ENCODE data around the gene GNAQ. TPM values are rescaled to one million over a fixed set of nuclear protein-coding genes. Genes with fewer than 3 reads are reported as not detected.

Gene GNAQ
- total and polyA plus RNA-seq, 2 donors (not counting 1 experiment from before 2014, with no cell fraction given), result 0.60 to 1.4 TPM

GRCh38 chr9:77803423-77803822 lies 228.2 kb downstream of the GNAQ start:
- no peaks in the 10 kb centered on the region for H3K9me3 ChIP-seq (ENCODE audit: control extremely low read depth in 1 of 3, control insufficient read depth in 2 of 3, insufficient read depth in 1 of 3, low read length in 2 of 3)
- H4K20me1 ChIP-seq (ENCODE audit: control insufficient read depth, insufficient read depth, low read length, poor library complexity, severe bottlenecking), result no peaks in the 10 kb centered on the region
- 100% methylated on average over 1 of the region's 1 CpG for WGBS (ENCODE audit: insufficient coverage)
- Mint-ChIP-seq H3K27me3 (no peaks in the 10 kb centered on the region), H3K9me3 (ENCODE audit: insufficient read depth) (peaks cover 3% of the 10 kb centered on the region), H3K4me1 (no peaks in the 10 kb centered on the region), H3K4me3 (no peak overlapping the region), H3K27ac (no peak overlapping the region)
- no peak overlapping the region for H3K4me2 ChIP-seq (replicated peaks; ENCODE audit: low read depth, low read length, poor library complexity, severe bottlenecking)
- no peak overlapping the region for H3K4me3 ChIP-seq (ENCODE audit: control extremely low read depth in 1 of 5, extremely low read depth in 1 of 5, insufficient read depth in 1 of 5, low read depth in 2 of 5, low read length in 4 of 5)
- no peak for DNase-seq
- no peak overlapping the region for H3K27ac ChIP-seq (ENCODE audit: low read length in 2 of 2)
- POLR2A ChIA-PET, result no interaction called here
- no peaks in the 10 kb centered on the region for H3K4me1 ChIP-seq (ENCODE audit: control insufficient read depth in 2 of 2, insufficient read depth in 2 of 2, low read length in 2 of 2)
- H3K79me2 ChIP-seq (ENCODE audit: control insufficient read depth, insufficient read depth, low read length), result no peaks in the 10 kb centered on the region
- H2AFZ ChIP-seq (ENCODE audit: insufficient read depth, low read depth, low read length, poor library complexity, severe bottlenecking), result no peak overlapping the region
- no peak for ATAC-seq (ENCODE audit: low read depth)
- intact Hi-C loops (cut with micrococcal nuclease), result no loop called here
- CTCF ChIA-PET, result no interaction called here
- no peaks in the 10 kb centered on the region for H3K36me3 ChIP-seq (replicated peaks in 1 of 2; ENCODE audit: control extremely low read depth in 1 of 2, control insufficient read depth in 1 of 2, extremely low read depth in 1 of 2, insufficient read depth in 2 of 2, low read length in 1 of 2)
- no peak for TF ChIP-seq EZH2 (IDR thresholded peaks at IDR 0.05; ENCODE audit: borderline replicate concordance, insufficient read depth, low read depth, low read length, poor library complexity, severe bottlenecking)
- TF ChIP-seq CTCF (IDR thresholded peaks at IDR 0.05), result no peak
- no peaks in the 10 kb centered on the region for H3K27me3 ChIP-seq (replicated peaks in 1 of 4; ENCODE audit: control extremely low read depth in 1 of 4, control insufficient read depth in 3 of 4, insufficient read depth in 4 of 4, low read length in 3 of 4)
- no peak overlapping the region for H3K9ac ChIP-seq (ENCODE audit: low read length)

GRCh38 chr9:77802515-77803293 lies 228.9 kb downstream of the GNAQ start:
- Mint-ChIP-seq H3K27me3 (no peaks in the 10 kb centered on the region), H3K4me3 (no peak overlapping the region), H3K9me3 (ENCODE audit: insufficient read depth) (peaks cover 3% of the 10 kb centered on the region), H3K27ac (no peak overlapping the region), H3K4me1 (no peaks in the 10 kb centered on the region)
- ChIA-PET POLR2A (no interaction called here), CTCF (no interaction called here)
- H3K4me1 ChIP-seq (ENCODE audit: control insufficient read depth in 2 of 2, insufficient read depth in 2 of 2, low read length in 2 of 2), result no peaks in the 10 kb centered on the region
- no peak overlapping the region for H3K9ac ChIP-seq (ENCODE audit: low read length)
- H3K79me2 ChIP-seq (ENCODE audit: control insufficient read depth, insufficient read depth, low read length), result no peaks in the 10 kb centered on the region
- no peak for DNase-seq
- H2AFZ ChIP-seq (ENCODE audit: insufficient read depth, low read depth, low read length, poor library complexity, severe bottlenecking), result no peak overlapping the region
- ATAC-seq (ENCODE audit: low read depth), result no peak
- H3K27ac ChIP-seq (ENCODE audit: low read length in 2 of 2), result no peak overlapping the region
- WGBS (ENCODE audit: insufficient coverage), result no CpG with 5 or more reads among the region's 7 CpGs
- no peaks in the 10 kb centered on the region for H4K20me1 ChIP-seq (ENCODE audit: control insufficient read depth, insufficient read depth, low read length, poor library complexity, severe bottlenecking)
- TF ChIP-seq CTCF (IDR thresholded peaks at IDR 0.05), result no peak
- no peak for TF ChIP-seq EZH2 (IDR thresholded peaks at IDR 0.05; ENCODE audit: borderline replicate concordance, insufficient read depth, low read depth, low read length, poor library complexity, severe bottlenecking)
- H3K9me3 ChIP-seq (ENCODE audit: control extremely low read depth in 1 of 3, control insufficient read depth in 2 of 3, insufficient read depth in 1 of 3, low read length in 2 of 3), result no peaks in the 10 kb centered on the region
- no peaks in the 10 kb centered on the region for H3K36me3 ChIP-seq (replicated peaks in 1 of 2; ENCODE audit: control extremely low read depth in 1 of 2, control insufficient read depth in 1 of 2, extremely low read depth in 1 of 2, insufficient read depth in 2 of 2, low read length in 1 of 2)
- no peak overlapping the region for H3K4me2 ChIP-seq (replicated peaks; ENCODE audit: low read depth, low read length, poor library complexity, severe bottlenecking)
- no peak overlapping the region for H3K4me3 ChIP-seq (ENCODE audit: control extremely low read depth in 1 of 5, extremely low read depth in 1 of 5, insufficient read depth in 1 of 5, low read depth in 2 of 5, low read length in 4 of 5)
- H3K27me3 ChIP-seq (replicated peaks in 1 of 4; ENCODE audit: control extremely low read depth in 1 of 4, control insufficient read depth in 3 of 4, insufficient read depth in 4 of 4, low read length in 3 of 4), result no peaks in the 10 kb centered on the region
- intact Hi-C loops (cut with micrococcal nuclease), result no loop called here

Measured in B cell (primary cell).